Measurements from ENCODE around the gene TENM4.

TENM4 gene

DNA sequence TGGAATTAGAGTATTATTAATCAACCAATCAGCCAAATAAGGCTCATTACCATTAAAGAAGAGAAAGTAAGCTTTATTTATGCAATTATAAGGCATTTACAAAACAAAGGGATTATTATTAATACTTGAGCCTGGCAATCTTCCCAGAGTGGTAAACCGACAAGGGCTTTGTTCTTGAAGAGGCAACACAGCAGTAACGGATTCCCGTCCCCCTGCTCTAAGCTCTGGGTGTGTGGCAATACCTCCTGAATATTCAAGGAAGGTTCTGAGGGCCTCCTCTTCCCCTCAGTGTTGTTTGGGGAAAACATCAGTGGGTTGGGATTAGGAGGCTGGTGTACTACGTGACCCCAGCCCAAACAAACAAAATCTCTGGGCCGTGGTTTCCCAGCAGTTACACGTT lies 176.5 kb downstream of the TENM4 start:
- no peak for DNase-seq (ENCODE audit: low spot score)
- no peaks in the 10 kb centered on the region for H3K27me3 ChIP-seq (ENCODE audit: control insufficient read depth in 3 of 3, insufficient read depth in 3 of 3, low read depth in 1 of 3, low read length in 3 of 3)
- no peak overlapping the region for H3K27ac ChIP-seq (replicated peaks; ENCODE audit: low read length)
- no peaks in the 10 kb centered on the region for H3K9me3 ChIP-seq (replicated peaks in 1 of 2; ENCODE audit: control insufficient read depth in 2 of 2, insufficient read depth in 1 of 2, low read depth in 1 of 2, low read length in 2 of 2)
- H3K4me3 ChIP-seq (ENCODE audit: low read length in 2 of 2), result no peak overlapping the region
- no peak overlapping the region for H2BK15ac ChIP-seq (ENCODE audit: low read length)
- H3K79me1 ChIP-seq (ENCODE audit: low read depth, low read length), result no peaks in the 10 kb centered on the region
- H4K91ac ChIP-seq (ENCODE audit: low read depth, low read length, poor library complexity), result no peak overlapping the region
- no peak overlapping the region for H2BK120ac ChIP-seq (ENCODE audit: low read depth, low read length)
- no peak overlapping the region for H2AK5ac ChIP-seq (ENCODE audit: low read depth, low read length)
- H3K9ac ChIP-seq (ENCODE audit: low read depth, low read length, poor library complexity), result no peak overlapping the region
- H2BK12ac ChIP-seq (ENCODE audit: low read length), result no peak overlapping the region
- H2AFZ ChIP-seq (ENCODE audit: low read length), result no peak overlapping the region
- H3K4me1 ChIP-seq (ENCODE audit: control insufficient read depth in 2 of 2, insufficient read depth in 1 of 2, low read depth in 1 of 2, low read length in 2 of 2), result peaks cover 5 to 6% of the 10 kb centered on the region in 2 donors
- H3K36me3 ChIP-seq (replicated peaks in 1 of 2; ENCODE audit: control insufficient read depth in 2 of 2, insufficient read depth in 2 of 2, low read length in 2 of 2), result no peaks in the 10 kb centered on the region
- H3K4ac ChIP-seq (ENCODE audit: low read length), result no peak overlapping the region
- no peak overlapping the region for H3K4me2 ChIP-seq (ENCODE audit: insufficient read depth, low read length, poor library complexity, severe bottlenecking)
- WGBS, 2 donors (ENCODE audit: extremely low coverage in 2 of 2, insufficient read length in 2 of 2, insufficient replicate concordance in 1 of 2), result no CpG with 5 or more reads among the region's 6 CpGs
- H2BK5ac ChIP-seq (ENCODE audit: low read length), result no peak overlapping the region
- H4K8ac ChIP-seq (ENCODE audit: low read depth, low read length), result no peak overlapping the region
- H3K18ac ChIP-seq (ENCODE audit: low read length), result no peak overlapping the region
- no peak overlapping the region for H3K23ac ChIP-seq (ENCODE audit: low read depth, low read length, poor library complexity)
- H3K14ac ChIP-seq (ENCODE audit: low read length), result no peak overlapping the region

DNA sequence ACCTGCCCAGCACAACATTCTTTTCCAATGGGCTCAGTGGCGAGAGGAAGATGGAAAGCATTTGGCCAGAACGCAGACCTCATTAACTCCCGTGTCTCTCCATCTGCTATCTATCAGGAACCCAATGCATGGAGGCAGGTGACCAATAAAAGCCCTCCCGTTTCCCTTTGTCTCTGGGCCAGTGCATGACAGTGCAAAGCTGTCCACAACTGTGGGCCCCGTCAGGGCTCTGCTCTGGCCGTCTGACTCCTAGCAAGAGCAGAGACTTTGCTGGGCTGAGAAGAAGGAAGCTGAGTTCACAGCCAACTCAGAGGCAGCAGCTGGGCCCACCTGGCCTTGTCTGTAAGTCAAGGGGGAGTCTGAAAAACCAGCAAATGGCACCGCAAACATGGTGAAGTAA lies 177.8 kb downstream of the TENM4 start:
- WGBS, 2 donors (ENCODE audit: extremely low coverage in 2 of 2, insufficient read length in 2 of 2, insufficient replicate concordance in 1 of 2), result no CpG with 5 or more reads among the region's 7 CpGs
- no peaks in the 10 kb centered on the region for H3K9me3 ChIP-seq (replicated peaks in 1 of 2; ENCODE audit: control insufficient read depth in 2 of 2, insufficient read depth in 1 of 2, low read depth in 1 of 2, low read length in 2 of 2)
- no peak overlapping the region for H3K9ac ChIP-seq (ENCODE audit: low read depth, low read length, poor library complexity)
- H3K18ac ChIP-seq (ENCODE audit: low read length), result no peak overlapping the region
- no peak overlapping the region for H3K14ac ChIP-seq (ENCODE audit: low read length)
- H3K23ac ChIP-seq (ENCODE audit: low read depth, low read length, poor library complexity), result no peak overlapping the region
- H3K79me1 ChIP-seq (ENCODE audit: low read depth, low read length), result no peaks in the 10 kb centered on the region
- no peaks in the 10 kb centered on the region for H3K36me3 ChIP-seq (replicated peaks in 1 of 2; ENCODE audit: control insufficient read depth in 2 of 2, insufficient read depth in 2 of 2, low read length in 2 of 2)
- no peak overlapping the region for H4K91ac ChIP-seq (ENCODE audit: low read depth, low read length, poor library complexity)
- H3K4me1 ChIP-seq (ENCODE audit: control insufficient read depth in 2 of 2, insufficient read depth in 1 of 2, low read depth in 1 of 2, low read length in 2 of 2), result peaks cover 5 to 15% of the 10 kb centered on the region in 2 donors
- no peak overlapping the region for H4K8ac ChIP-seq (ENCODE audit: low read depth, low read length)
- no peak overlapping the region for H2BK120ac ChIP-seq (ENCODE audit: low read depth, low read length)
- H2AFZ ChIP-seq (ENCODE audit: low read length), result no peak overlapping the region
- no peak overlapping the region for H2AK5ac ChIP-seq (ENCODE audit: low read depth, low read length)
- no peak overlapping the region for H3K4me2 ChIP-seq (ENCODE audit: insufficient read depth, low read length, poor library complexity, severe bottlenecking)
- no peak overlapping the region for H2BK12ac ChIP-seq (ENCODE audit: low read length)
- no peak overlapping the region for H2BK15ac ChIP-seq (ENCODE audit: low read length)
- no peaks in the 10 kb centered on the region for H3K27me3 ChIP-seq (ENCODE audit: control insufficient read depth in 3 of 3, insufficient read depth in 3 of 3, low read depth in 1 of 3, low read length in 3 of 3)
- no peak overlapping the region for H3K27ac ChIP-seq (replicated peaks; ENCODE audit: low read length)
- DNase-seq (ENCODE audit: low spot score), result no peak
- H2BK5ac ChIP-seq (ENCODE audit: low read length), result no peak overlapping the region
- no peak overlapping the region for H3K4me3 ChIP-seq (ENCODE audit: low read length in 2 of 2)
- no peak overlapping the region for H3K4ac ChIP-seq (ENCODE audit: low read length)

- H3K4me2 ChIP-seq (ENCODE audit: insufficient read depth, low read length, poor library complexity, severe bottlenecking), result no peak overlapping the region
- H3K9me3 ChIP-seq (replicated peaks in 1 of 2; ENCODE audit: control insufficient read depth in 2 of 2, insufficient read depth in 1 of 2, low read depth in 1 of 2, low read length in 2 of 2), result no peaks in the 10 kb centered on the region
- no peak for DNase-seq (ENCODE audit: low spot score)
- no peaks in the 10 kb centered on the region for H3K79me1 ChIP-seq (ENCODE audit: low read depth, low read length)
- no peak overlapping the region for H2AFZ ChIP-seq (ENCODE audit: low read length)
- no peak overlapping the region for H2AK5ac ChIP-seq (ENCODE audit: low read depth, low read length)
- H3K27ac ChIP-seq (replicated peaks; ENCODE audit: low read length), result no peak overlapping the region
- no peak overlapping the region for H4K91ac ChIP-seq (ENCODE audit: low read depth, low read length, poor library complexity)
- no peaks in the 10 kb centered on the region for H3K27me3 ChIP-seq (ENCODE audit: control insufficient read depth in 3 of 3, insufficient read depth in 3 of 3, low read depth in 1 of 3, low read length in 3 of 3)
- H3K4ac ChIP-seq (ENCODE audit: low read length), result no peak overlapping the region
- no peak overlapping the region for H2BK120ac ChIP-seq (ENCODE audit: low read depth, low read length)
- no peak overlapping the region for H2BK15ac ChIP-seq (ENCODE audit: low read length)
- no peaks in the 10 kb centered on the region for H3K36me3 ChIP-seq (replicated peaks in 1 of 2; ENCODE audit: control insufficient read depth in 2 of 2, insufficient read depth in 2 of 2, low read length in 2 of 2)
- H2BK12ac ChIP-seq (ENCODE audit: low read length), result no peak overlapping the region
- H3K9ac ChIP-seq (ENCODE audit: low read depth, low read length, poor library complexity), result no peak overlapping the region
- no peak overlapping the region for H2BK5ac ChIP-seq (ENCODE audit: low read length)
- peaks cover 5 to 16% of the 10 kb centered on the region in 2 donors for H3K4me1 ChIP-seq (ENCODE audit: control insufficient read depth in 2 of 2, insufficient read depth in 1 of 2, low read depth in 1 of 2, low read length in 2 of 2)
- no CpG with 5 or more reads among the region's 4 CpGs for WGBS, 2 donors (ENCODE audit: extremely low coverage in 2 of 2, insufficient read length in 2 of 2, insufficient replicate concordance in 1 of 2)
- no peak overlapping the region for H4K8ac ChIP-seq (ENCODE audit: low read depth, low read length)
- no peak overlapping the region for H3K18ac ChIP-seq (ENCODE audit: low read length)
- no peak overlapping the region for H3K4me3 ChIP-seq (ENCODE audit: low read length in 2 of 2)
- H3K23ac ChIP-seq (ENCODE audit: low read depth, low read length, poor library complexity), result no peak overlapping the region
- no peak overlapping the region for H3K14ac ChIP-seq (ENCODE audit: low read length)
Measured at GRCh38 chr11:79262221-79262620, 178.6 kb downstream of the TENM4 start.

DNA sequence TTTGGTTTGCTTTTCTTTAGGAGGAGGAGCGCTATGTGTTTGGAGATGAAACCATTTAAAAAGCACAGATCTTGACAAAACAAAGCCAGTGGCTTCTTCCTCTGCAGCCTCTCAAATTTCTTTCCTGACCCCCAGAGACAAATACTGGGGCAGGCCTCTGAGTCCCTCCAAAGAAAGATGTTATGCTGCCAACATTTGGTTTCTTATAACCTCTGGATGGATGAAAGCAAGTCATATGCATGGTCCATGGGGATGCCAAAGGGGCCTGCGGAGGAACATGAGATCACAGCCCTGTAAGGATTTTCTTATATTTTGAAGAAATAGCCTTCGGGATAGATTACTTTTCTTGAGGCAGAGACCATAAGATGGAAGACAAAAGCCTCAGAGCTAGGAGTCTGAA lies 179.1 kb downstream of the TENM4 start:
- Histone ChIP-seq H2BK12ac (ENCODE audit: low read length) (no peak overlapping the region), H3K79me1 (ENCODE audit: low read depth, low read length) (no peaks in the 10 kb centered on the region), H3K4ac (ENCODE audit: low read length) (no peak overlapping the region), H3K27me3 (ENCODE audit: control insufficient read depth in 3 of 3, insufficient read depth in 3 of 3, low read depth in 1 of 3, low read length in 3 of 3) (no peaks in the 10 kb centered on the region), H4K91ac (ENCODE audit: low read depth, low read length, poor library complexity) (no peak overlapping the region), H2BK5ac (ENCODE audit: low read length) (no peak overlapping the region), H2AK5ac (ENCODE audit: low read depth, low read length) (no peak overlapping the region), H3K14ac (ENCODE audit: low read length) (no peak overlapping the region), H3K9me3 (replicated peaks in 1 of 2; ENCODE audit: control insufficient read depth in 2 of 2, insufficient read depth in 1 of 2, low read depth in 1 of 2, low read length in 2 of 2) (no peaks in the 10 kb centered on the region), H3K27ac (replicated peaks; ENCODE audit: low read length) (no peak overlapping the region), H2BK15ac (ENCODE audit: low read length) (no peak overlapping the region), H3K4me2 (ENCODE audit: insufficient read depth, low read length, poor library complexity, severe bottlenecking) (no peak overlapping the region), H3K36me3 (replicated peaks in 1 of 2; ENCODE audit: control insufficient read depth in 2 of 2, insufficient read depth in 2 of 2, low read length in 2 of 2) (no peaks in the 10 kb centered on the region), H3K18ac (ENCODE audit: low read length) (no peak overlapping the region), H3K4me3 (ENCODE audit: low read length in 2 of 2) (no peak overlapping the region), H3K4me1 (ENCODE audit: control insufficient read depth in 2 of 2, insufficient read depth in 1 of 2, low read depth in 1 of 2, low read length in 2 of 2) (peaks cover 5 to 16% of the 10 kb centered on the region in 2 donors), H3K9ac (ENCODE audit: low read depth, low read length, poor library complexity) (no peak overlapping the region), H2BK120ac (ENCODE audit: low read depth, low read length) (no peak overlapping the region), H4K8ac (ENCODE audit: low read depth, low read length) (no peak overlapping the region), H2AFZ (ENCODE audit: low read length) (no peak overlapping the region), H3K23ac (ENCODE audit: low read depth, low read length, poor library complexity) (no peak overlapping the region)
- WGBS, 2 donors (ENCODE audit: extremely low coverage in 2 of 2, insufficient read length in 2 of 2, insufficient replicate concordance in 1 of 2), result no CpG with 5 or more reads among the region's 3 CpGs
- no peak for DNase-seq (ENCODE audit: low spot score)
